22Rv1 (cell line): ENCODE results near the gene HOXA10.

Experiments used
- CTCF ChIP-seq: fragments of 450-650 bp; IDR thresholded peaks from 2 replicates; pipeline ENCODE4 v1.5.1; 2017; ENCODE audit warnings: mild to moderate bottlenecking
- ZFX ChIP-seq: fragments of 450-650 bp; IDR thresholded peaks from 2 replicates; pipeline ENCODE4 v1.6.1; 2017; ENCODE audit warnings: antibody characterized with exemption, borderline replicate concordance

GRCh38 chr7:27148756-27149641 lies 25.1 kb downstream of the HOXA10 start:
- TF ChIP-seq CTCF (no peak), ZFX (no peak)
